GM04504 (cell line): ENCODE results near the gene NUTM2A.
"Not testable (repeated sequence)": the region's sequence is repeated elsewhere in the genome, so short reads cannot be mapped to it uniquely, and the experiment has no call there.

Experiments
- DNase-seq: peaks from one replicate; pipeline ENCODE4 v3.0.0-alpha.2; 2012; ENCODE audit warnings: low read depth

Gene NUTM2A

DNA sequence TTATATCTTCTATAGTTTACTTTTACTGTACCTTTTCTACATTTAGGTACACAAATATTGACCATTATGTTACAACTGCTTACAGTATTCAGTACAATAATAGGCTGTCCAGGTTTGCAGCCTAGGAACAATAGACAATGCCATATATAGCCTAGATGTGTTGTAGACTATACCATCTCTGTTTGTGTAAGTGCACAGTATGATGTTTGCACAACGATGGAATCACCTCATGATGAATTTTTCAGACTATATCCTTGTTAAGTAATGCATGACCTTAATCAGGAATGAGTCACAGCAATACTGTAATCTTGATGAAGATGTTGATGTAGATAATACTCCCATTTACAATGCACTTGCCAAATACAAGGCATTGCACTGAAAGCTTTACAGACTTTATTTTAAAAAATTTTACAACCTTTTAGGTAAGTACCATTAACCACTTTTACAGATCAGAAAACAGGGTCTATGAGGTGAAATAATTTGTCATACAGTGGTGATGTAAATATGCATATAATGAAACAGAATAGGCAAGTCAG, 23.6 kb downstream of the NUTM2A start:
- DNase-seq, result not testable (repeated sequence)

DNA sequence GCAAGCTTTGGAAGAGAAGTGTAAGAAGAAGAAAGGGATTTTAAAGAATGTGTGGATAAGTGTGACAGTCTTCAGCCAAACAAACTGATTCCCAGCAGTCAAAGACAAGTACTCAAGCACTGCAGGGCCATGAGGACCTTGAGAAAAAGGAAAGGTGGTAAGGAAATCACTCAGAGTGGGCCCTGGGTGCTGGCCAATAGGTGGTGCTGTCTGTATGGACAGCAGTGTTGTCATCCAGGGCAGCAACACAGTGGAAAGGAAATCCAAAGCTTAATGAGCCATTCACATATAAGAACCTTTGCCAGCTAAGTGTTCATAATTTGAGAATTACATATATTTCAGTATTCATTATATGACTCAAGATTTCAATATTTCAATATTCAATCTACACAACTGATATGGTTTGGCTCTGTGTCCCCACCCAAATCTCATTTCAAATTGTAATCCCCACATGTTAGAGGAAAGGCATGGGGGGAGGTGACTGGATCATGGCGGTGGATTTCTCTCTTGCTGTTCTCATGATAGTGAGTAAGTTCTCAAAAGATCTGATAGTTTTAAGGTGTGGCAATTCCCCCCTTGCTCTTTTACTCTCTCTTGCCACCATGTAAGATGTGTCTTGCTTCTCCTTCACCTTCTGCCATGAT, 55.6 kb downstream of the NUTM2A start:
- not testable (repeated sequence) for DNase-seq
